UCSD-AML1 (cell line): ENCODE data around the gene ACTN4.
"Not testable (repeated sequence)": the region's sequence is repeated elsewhere in the genome, so short reads cannot be mapped to it uniquely, and the experiment has no call there.

Experiments used
- DNase-seq: peaks from one replicate; lab custom pipeline; 2025; ENCODE audit not compliant: unreplicated experiment; lab: John Stamatoyannopoulos, UW

The ACTN4 gene

DNA sequence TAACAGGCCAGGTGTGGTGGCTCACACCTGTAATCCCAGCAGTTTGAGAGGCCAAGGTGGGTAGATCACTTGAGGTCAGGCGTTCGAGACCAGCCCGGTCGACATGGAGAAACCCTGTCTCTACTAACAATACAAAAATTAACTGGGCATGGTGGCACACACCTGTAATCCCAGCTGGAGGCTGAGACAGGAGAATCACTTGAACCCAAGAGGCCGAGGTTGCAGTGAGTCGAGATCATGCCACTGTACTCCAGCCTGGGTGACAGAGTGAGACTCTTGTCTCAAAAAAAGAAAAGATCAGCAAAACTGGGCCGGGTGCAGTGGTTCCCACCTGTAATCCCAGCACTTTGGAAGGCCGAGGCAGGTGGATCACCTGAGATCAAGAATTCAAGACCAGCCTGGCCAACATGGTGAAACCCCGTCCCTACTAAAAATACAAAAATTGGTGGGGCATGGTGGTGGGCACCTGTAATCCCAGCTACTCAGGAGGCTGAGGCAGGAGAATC is 114.5 kb downstream of the ACTN4 start:
- not testable (repeated sequence) for DNase-seq

DNA sequence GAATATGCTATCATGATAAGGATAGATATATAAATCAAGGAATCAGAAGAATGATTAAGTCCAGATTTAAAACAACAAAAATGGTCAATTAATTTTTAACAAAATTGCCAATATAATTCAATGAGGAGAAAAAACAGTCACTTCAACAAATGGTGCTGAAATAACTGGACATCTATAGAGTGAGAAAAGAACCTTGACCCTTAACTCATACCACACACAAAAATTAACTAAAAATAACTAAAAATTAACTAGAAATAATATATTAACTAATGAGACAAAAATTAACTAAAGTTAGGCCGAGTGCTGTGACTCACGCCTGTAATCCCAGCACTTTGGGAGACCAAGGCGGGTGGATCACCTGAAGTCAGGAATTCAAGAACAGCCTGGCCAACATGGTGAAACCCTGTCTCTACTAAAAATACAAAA is 116.4 kb downstream of the ACTN4 start:
- DNase-seq = no peak

DNA sequence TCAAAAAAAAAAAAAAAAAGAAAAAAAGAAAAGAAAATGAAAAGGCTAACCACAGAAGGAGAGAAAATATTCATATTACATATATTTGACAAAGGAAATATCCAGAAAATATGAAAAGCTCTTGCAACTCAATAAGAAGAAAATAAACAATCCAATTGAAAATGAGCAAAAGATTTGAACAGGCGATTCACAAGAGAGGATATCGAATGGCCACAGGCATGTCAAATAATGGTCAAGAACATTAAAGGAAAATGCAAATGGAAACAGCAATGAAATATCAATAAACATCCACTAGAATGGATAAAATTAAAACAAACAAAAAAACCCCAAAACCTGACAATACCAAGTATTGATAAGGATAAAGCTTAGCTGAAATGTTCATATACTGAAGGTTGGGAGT is 117.8 kb downstream of the ACTN4 start:
- DNase-seq = no peak

DNA sequence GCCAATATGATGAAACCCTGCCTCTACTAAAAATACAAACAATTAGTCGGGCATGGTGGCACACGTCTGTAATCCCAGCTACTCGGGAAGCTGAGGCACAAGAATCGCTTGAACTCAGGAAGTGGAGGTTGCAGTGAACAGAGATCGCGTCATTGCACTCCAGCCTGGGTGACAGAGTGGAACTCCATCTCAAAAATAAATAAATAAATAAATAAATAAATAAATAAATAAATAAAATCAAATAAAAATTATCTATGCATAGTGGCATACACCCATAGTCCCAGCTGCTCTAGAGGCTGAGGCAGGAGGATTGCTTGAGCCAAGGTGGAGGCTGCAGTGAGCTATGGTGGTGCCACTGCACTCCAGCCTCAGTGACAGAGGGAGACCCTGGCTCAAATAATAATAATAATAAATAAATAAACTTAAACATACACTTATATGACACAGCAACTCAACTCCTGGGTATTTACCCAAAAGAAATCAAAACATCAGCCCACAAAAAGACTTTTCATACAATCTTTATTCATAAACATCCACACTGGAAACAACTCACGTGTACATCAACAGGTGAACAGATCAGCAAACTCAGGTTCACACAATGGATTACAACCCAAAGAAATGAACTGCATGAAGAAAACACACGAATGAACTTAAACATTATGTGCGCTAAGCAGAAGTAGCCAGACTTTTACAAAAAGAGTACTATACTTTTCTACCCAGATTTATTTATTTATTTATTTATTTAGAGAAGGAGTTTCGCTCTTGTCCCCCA is 119.0 kb downstream of the ACTN4 start:
- DNase-seq = no peak

DNA sequence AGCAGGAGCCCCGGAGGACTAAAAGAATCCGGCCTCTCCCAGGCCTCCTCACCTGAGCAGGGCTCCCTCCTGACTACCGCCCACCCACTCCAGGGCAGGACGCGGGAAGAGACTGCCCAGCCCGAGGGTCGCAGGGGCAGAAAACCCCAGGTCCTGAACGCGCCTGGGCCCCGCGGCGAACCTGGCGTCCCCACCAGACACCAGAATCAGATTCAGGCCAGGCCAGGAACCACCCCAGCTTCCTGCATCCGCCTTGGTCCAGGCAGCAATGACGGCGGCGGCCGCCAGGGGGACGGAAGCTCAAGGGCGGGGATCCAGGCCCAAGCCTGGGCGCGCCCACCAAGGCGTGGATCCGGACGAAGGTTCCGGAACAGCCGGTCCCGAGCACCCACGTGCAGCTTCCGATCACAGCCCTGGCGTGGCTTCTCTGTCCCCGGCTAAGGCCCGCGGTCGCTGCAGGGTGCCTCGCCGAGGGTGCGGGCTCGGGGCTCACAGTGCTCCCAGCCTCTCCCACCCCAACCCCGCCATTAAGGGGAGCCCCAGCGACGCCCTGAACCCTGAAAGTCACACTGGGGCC is 122.3 kb downstream of the ACTN4 start:
- DNase-seq = no peak

DNA sequence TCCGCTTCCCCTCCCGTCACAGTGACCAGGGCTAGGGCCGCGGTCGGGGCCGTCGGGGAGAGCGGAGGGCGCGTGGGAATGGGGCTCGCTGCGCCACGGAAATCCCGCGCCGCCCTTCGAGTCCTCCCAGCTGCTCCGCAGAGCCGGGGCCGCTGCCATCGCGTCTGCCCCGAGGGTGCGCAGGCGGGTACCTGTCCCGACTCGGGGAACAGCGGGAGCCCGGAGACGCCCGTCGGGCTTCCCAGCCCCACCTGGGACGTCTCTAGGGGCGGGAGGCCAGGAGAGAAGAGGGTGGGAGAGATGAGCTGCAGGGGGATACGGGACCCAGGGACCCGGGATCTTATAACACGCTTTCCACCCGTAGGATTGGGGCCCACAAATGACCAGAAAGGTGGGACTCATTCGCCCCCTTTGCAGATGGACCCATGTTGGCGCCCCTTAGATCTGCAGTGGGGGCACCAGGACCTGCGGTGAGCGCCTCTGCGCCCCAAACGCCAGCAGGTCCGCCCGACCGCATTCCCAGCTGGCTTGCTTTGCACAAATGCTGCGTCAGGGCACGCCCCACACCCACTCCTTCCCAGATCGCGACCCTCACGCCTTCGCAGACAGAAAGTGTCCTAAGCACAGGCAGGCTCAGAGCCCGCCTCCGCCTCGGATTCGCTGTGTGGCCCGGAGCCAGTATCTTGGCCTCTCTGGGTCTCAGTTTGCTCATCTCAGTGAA is 122.9 kb downstream of the ACTN4 start:
- DNase-seq = not testable (repeated sequence)

DNA sequence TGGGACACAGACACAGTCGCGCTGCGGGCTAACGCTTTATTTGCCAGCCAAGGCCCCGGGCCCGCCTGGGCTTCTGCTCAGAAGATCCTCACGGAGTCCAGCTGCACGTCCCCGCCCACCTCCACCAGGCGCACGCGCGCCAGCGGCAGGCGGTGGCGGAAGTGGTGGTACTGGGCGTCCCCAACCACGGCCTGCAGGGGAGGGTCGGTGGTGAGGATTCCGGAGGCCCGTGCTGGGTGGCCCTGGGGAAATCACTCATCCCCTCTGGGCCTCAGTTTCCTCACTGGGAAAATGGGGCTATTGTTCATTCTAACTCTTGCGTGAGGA is 123.5 kb downstream of the ACTN4 start:
- DNase-seq = not testable (repeated sequence)

DNA sequence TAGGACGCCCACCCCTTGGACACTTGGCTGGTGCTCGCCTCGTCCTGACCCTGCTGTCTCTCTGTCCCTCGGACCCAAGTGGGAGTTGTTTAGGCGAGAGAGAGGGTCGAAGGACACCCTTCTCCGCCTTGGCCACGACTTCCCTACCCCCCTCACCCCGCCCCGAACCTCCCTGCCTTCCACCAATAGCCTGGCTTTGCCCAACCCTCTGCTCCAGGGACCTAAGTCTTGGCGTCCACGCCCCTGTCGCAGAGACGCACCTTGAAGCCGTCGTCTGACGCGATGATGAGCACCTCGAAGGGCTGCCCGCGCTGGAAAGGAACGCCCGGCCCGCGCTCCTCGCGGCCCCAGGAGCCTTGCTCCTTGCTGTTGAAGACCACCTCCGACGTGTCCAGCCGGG is 124.1 kb downstream of the ACTN4 start:
- not testable (repeated sequence) for DNase-seq

DNA sequence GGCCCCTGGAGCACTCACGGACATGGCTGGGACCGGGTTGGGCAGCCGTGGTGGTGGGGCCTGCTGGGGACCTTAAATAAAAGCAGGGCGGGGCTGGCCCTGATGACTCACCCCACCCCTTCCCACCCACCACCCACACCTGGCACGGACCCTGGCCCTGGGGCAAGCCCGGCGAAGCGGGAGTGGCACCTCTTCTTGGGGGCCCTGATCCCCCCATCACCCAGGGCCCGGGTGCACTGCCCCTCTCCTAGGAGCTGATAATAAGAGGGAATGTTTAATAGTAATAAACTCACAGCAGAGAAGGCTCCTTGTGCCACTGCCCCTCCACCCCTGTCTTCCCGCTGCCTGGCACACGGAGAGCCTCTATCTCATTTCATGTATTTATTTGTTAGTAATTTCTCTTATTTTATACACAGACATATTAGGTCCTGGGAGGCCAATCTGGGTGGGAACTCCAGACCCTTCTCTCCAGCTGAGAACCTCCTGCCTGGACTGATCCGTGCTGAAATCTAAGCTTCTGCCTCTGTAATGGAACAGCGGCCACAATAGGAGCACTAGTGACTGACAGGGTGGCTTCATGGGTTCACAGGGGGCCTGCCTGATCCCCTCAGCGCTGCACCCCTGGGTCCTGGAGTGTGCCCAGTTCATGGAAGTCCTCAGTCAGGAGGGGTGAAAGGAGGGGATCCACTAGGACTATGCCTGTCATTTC is 126.2 kb downstream of the ACTN4 start, which contains the start of gene LGALS7:
TSS of gene LGALS7 (minus strand) at position 49 of the 709 bp plus-strand sequence. CDS start at position 24, 25 bp downstream.
- DNase-seq = no peak

DNA sequence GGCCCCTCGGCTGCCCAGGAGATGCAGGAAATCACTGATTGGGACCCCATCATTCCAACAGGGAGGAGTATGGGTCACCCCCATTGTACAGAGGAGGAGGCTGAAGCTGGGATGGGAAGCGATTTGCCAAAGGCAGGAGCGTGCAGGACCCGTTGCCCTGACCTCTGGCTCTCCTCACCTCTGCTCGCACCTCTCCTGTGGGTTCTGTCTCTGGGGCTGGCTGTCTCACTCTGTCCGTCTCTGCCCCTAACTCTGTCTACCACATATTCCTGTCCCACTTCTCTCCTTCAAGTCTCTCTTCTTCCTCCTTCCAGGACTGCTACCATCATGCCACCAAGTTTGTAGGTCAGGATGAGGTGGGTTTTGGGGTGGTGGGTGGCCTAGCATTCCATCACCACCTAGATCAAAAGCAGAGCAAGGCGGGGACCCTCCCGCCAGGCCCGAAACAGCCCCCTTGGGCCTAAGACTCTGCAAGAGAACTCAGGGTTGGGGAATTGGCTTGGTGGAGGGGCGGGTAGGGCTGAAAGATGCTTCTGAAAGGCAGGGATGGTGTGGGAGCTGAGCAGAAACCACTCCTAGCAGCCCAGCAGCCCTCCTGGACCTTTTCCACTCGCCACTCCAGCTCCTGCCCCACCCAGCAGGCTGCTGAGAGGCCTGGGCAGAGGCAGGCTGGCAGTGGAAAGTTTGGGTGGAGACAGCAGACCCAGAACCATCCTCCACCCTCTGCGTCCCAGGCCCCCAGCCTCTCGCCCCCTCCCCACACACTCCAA is 126.9 kb downstream of the ACTN4 start:
- no peak for DNase-seq

DNA sequence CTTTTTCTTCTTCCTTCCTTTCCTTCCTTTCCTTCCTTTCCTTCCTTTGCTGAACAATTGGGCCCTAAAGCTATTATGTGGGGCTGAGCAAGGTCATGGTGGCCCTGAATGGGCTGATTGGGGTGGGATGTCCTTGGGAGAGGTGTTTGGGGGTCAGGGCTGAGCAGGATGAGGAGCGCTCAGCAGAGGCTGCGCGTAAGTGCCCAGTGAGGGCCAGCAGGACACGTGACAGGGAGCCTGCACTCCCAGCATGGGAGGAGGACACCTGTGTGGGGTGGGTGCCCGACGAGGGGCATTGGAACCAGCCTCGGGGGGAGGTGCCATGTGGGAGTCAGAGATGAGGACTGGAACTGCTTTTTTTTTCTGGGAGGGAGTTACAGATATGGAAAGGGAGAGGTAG is 131.3 kb downstream of the ACTN4 start:
- DNase-seq = no peak

DNA sequence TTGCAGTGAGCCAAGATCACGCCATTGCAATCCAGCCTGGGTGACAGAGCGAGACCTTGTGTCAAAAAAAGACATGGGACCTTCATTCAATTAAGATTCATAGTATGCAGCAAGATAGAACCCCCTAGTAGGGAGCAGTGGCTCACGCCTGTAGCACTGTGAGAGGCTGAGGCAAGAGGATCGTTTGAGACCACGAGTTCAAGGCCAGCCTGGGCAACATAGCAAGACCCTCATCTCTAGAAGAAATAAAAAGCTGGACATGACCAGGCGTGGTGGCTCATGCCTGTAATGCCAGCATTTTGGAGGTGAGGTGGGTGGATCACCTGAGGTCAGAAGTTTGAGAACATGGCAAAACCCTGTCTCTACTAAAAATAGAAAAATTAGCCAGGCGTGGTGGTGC is 133.0 kb downstream of the ACTN4 start:
- no peak for DNase-seq

DNA sequence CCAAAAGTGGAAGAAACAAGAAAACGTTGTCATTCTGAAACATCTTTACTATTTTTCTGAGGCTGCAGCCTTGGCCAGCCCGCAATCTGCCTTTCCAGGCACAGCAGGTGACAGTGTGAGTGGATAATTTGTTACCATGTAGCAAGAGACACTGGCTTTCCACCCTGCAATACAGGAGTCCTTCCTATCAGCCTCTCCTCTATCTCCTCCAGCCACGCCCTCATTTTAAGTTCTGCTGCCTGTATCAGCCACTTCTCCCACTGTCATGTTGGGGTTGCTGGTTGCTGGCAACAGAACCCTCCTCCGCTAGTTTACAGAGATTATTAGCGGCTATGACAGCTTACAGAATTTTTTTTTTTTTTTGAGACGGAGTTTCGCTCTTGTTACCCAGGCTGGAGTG is 133.6 kb downstream of the ACTN4 start:
- DNase-seq = no peak
